Measurements from ENCODE around the gene NTM. TPM values are rescaled to one million over a fixed set of nuclear protein-coding genes. Genes with fewer than 3 reads are reported as not detected.

The NTM gene
- total RNA-seq, 2 experiments from 2014 or later = not detected

GRCh38 chr11:132072044-132072857, 701.8 kb downstream of the NTM start:
- ATAC-seq (ENCODE audit: low read depth) = no peak
- H3K27me3 Mint-ChIP-seq = no peaks in the 10 kb centered on the region
- DNase-seq = no peak
- H3K9me3 Mint-ChIP-seq = peaks cover 4% of the 10 kb centered on the region
- H3K4me3 Mint-ChIP-seq = no peak overlapping the region
- no peaks in the 10 kb centered on the region for H3K4me1 Mint-ChIP-seq
- POLR2A ChIA-PET = no interaction called here
- H3K27ac Mint-ChIP-seq = no peak overlapping the region
- no peaks in the 10 kb centered on the region for H3K36me3 Mint-ChIP-seq

- peaks cover 4% of the 10 kb centered on the region for H3K9me3 Mint-ChIP-seq
- no peak overlapping the region for H3K27ac Mint-ChIP-seq
- no peak overlapping the region for H3K4me3 Mint-ChIP-seq
- ATAC-seq (ENCODE audit: low read depth) = no peak
- no peak for DNase-seq
- H3K27me3 Mint-ChIP-seq = no peaks in the 10 kb centered on the region
- H3K36me3 Mint-ChIP-seq = no peaks in the 10 kb centered on the region
- H3K4me1 Mint-ChIP-seq = no peaks in the 10 kb centered on the region
- POLR2A ChIA-PET = no interaction called here
These were observed 702.4 kb downstream of the NTM start for GRCh38 chr11:132072858-132073211.

DNA sequence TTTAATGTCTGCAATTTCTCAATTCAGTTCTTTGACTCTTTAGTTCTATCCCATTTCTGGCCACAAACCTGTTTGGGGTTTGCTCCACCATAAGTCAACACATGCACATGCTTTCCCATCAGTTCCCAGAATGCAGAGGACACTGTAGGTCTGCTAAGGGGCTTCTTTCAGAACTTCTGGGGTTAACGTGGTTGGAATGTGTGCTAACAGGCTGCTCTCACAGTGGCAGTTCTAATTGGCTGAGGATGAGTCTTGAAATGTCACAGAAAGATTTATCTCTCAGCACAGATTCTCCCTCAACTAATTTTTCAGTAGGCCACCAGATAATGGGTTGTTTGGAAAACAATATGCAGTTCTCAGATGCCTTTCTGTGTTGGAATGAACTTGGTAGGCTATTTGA, 703.4 kb downstream of the NTM start:
- no peak for DNase-seq
- Mint-ChIP-seq H3K27me3 (no peaks in the 10 kb centered on the region), H3K4me1 (no peaks in the 10 kb centered on the region), H3K4me3 (no peak overlapping the region), H3K27ac (no peak overlapping the region), H3K36me3 (no peaks in the 10 kb centered on the region), H3K9me3 (peaks cover 4% of the 10 kb centered on the region)
- no peak for ATAC-seq (ENCODE audit: low read depth)
- POLR2A ChIA-PET = no interaction called here

DNA sequence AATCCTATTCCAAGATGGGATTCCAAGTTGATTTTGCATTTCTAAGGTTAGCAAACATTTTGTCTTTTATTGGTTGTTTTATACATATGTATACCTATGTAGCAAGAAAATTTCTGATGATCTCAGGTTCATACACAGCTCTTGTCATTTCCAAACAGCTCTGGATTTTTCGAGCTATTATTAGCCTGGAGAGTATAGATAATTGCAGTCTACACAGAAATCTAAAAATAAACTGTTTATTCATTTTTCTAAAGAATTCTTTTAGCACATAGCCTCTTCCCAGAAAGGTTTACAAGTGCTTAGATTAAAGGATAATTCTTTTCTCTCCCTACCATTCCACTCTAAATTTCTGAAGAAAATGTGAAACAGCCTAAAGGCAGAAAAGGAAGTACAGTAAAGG, 705.0 kb downstream of the NTM start:
- no peaks in the 10 kb centered on the region for H3K36me3 Mint-ChIP-seq
- no peak overlapping the region for H3K4me3 Mint-ChIP-seq
- no peaks in the 10 kb centered on the region for H3K4me1 Mint-ChIP-seq
- ATAC-seq (ENCODE audit: low read depth) (no peak), DNase-seq (no peak)
- H3K27ac Mint-ChIP-seq = no peak overlapping the region
- H3K9me3 Mint-ChIP-seq = peaks cover 5% of the 10 kb centered on the region
- POLR2A ChIA-PET = no interaction called here
- H3K27me3 Mint-ChIP-seq = no peaks in the 10 kb centered on the region

DNA sequence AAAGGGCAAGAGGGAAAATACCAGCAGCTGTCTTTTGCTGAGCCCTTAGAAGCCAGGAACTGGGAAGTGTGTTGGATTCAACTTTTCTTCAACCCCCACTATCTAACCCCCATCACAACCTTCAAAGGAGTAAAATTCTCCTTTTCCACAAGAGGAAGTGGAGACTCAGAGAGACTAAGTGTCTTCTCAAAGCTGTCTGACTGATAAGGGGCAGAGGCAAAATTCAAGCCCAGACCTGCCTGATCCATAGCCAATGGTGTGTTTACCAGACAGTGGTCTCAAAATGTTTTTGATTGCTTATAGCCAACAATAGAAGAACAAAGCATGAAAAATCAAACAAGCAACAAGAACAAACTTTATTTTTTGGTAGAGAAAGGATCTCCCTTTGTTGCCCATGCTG, 707.0 kb downstream of the NTM start:
- H3K36me3 Mint-ChIP-seq = no peaks in the 10 kb centered on the region

GRCh38 chr11:132078264-132079076, 708.1 kb downstream of the NTM start:
- H3K4me3 Mint-ChIP-seq = no peak overlapping the region
- H3K9me3 Mint-ChIP-seq = peaks cover 3% of the 10 kb centered on the region
- no peak for ATAC-seq (ENCODE audit: low read depth)
- no peak for DNase-seq
- no peak overlapping the region for H3K27ac Mint-ChIP-seq
- POLR2A ChIA-PET = no interaction called here
- H3K4me1 Mint-ChIP-seq = no peaks in the 10 kb centered on the region
- H3K36me3 Mint-ChIP-seq = no peaks in the 10 kb centered on the region
- no peaks in the 10 kb centered on the region for H3K27me3 Mint-ChIP-seq

More for the DNA sequence above, 707.0 kb downstream of the NTM start:
- Mint-ChIP-seq H3K4me3 (no peak overlapping the region), H3K27ac (no peak overlapping the region), H3K4me1 (no peaks in the 10 kb centered on the region), H3K9me3 (peaks cover 3% of the 10 kb centered on the region), H3K27me3 (no peaks in the 10 kb centered on the region)
- ATAC-seq (ENCODE audit: low read depth) = no peak
- no peak for DNase-seq
- POLR2A ChIA-PET = no interaction called here

GRCh38 chr11:132080127-132080526, 709.7 kb downstream of the NTM start:
- no peak for ATAC-seq (ENCODE audit: low read depth)
- H3K27me3 Mint-ChIP-seq = no peaks in the 10 kb centered on the region
- H3K4me1 Mint-ChIP-seq = no peaks in the 10 kb centered on the region
- H3K4me3 Mint-ChIP-seq = no peak overlapping the region
- no peak overlapping the region for H3K27ac Mint-ChIP-seq
- no peak for DNase-seq
- POLR2A ChIA-PET = no interaction called here
- H3K36me3 Mint-ChIP-seq = no peaks in the 10 kb centered on the region
- H3K9me3 Mint-ChIP-seq = peaks cover 1% of the 10 kb centered on the region

GRCh38 chr11:132082566-132082965, 712.2 kb downstream of the NTM start:
- DNase-seq (no peak), ATAC-seq (ENCODE audit: low read depth) (no peak)
- no peak overlapping the region for H3K4me3 Mint-ChIP-seq
- peaks cover 9% of the 10 kb centered on the region for H3K9me3 Mint-ChIP-seq
- no peaks in the 10 kb centered on the region for H3K4me1 Mint-ChIP-seq
- no peaks in the 10 kb centered on the region for H3K36me3 Mint-ChIP-seq
- no peaks in the 10 kb centered on the region for H3K27me3 Mint-ChIP-seq
- POLR2A ChIA-PET = no interaction called here
- H3K27ac Mint-ChIP-seq = no peak overlapping the region

DNA sequence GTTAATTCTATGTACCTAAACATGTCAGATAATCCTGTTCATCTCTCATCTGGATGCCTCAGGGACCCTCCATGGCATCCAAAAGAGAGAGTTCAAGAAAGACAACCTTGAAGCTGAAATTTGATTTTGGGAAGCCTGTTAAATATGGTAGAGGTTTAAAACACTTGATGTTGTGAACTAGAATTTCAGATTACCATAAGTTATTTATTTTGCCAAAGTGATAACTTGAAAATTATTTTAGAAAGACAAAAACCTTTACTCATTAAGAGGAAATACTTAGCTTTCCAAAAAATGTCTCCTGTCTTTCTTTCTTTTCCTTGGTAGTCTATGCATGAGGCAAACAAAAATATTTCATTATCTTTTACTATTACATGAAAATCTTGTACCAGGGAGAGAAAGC, 714.0 kb downstream of the NTM start:
- no peaks in the 10 kb centered on the region for H3K36me3 Mint-ChIP-seq
- no peak overlapping the region for H3K27ac Mint-ChIP-seq
- peaks cover 9% of the 10 kb centered on the region for H3K9me3 Mint-ChIP-seq
- H3K4me1 Mint-ChIP-seq = no peaks in the 10 kb centered on the region
- H3K4me3 Mint-ChIP-seq = no peak overlapping the region
- DNase-seq (no peak), ATAC-seq (ENCODE audit: low read depth) (no peak)
- POLR2A ChIA-PET = no interaction called here
- H3K27me3 Mint-ChIP-seq = no peaks in the 10 kb centered on the region

DNA sequence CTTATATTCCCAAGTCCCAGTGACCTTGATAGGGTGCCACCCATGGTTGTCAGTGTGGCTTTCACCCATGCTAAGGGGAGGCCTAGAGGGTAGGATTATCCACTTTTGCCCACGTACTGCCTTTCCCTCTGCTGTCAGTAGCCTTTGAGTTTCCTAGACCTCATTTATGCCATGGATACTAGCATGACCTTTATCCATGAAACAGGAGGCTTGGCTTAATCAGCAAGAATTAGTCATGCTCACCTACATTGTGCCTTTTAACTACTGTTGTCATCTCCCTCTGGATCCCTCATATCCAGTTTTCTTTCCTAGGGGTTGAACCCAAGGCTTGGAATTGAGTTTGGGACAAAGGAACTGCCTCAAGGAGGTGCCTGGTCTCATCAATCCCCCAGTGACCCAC, 716.7 kb downstream of the NTM start:
- Mint-ChIP-seq H3K27ac (no peak overlapping the region), H3K27me3 (no peaks in the 10 kb centered on the region), H3K9me3 (peaks cover 11% of the 10 kb centered on the region), H3K4me3 (no peak overlapping the region), H3K4me1 (no peaks in the 10 kb centered on the region), H3K36me3 (no peaks in the 10 kb centered on the region)
- ATAC-seq (ENCODE audit: low read depth) = no peak
- no peak for DNase-seq
- POLR2A ChIA-PET = no interaction called here

- peaks cover 11% of the 10 kb centered on the region for H3K9me3 Mint-ChIP-seq
- H3K27me3 Mint-ChIP-seq = no peaks in the 10 kb centered on the region
- POLR2A ChIA-PET = no interaction called here
These were observed 718.1 kb downstream of the NTM start for GRCh38 chr11:132088551-132088950.

GRCh38 chr11:132093536-132094259, 723.3 kb downstream of the NTM start:
- peaks cover 4% of the 10 kb centered on the region for H3K9me3 Mint-ChIP-seq
- no peak overlapping the region for H3K27ac Mint-ChIP-seq
- POLR2A ChIA-PET = no interaction called here
- H3K36me3 Mint-ChIP-seq = no peaks in the 10 kb centered on the region
- no peaks in the 10 kb centered on the region for H3K27me3 Mint-ChIP-seq
- no peak overlapping the region for H3K4me3 Mint-ChIP-seq
- H3K4me1 Mint-ChIP-seq = no peaks in the 10 kb centered on the region
- DNase-seq (no peak), ATAC-seq (ENCODE audit: low read depth) (no peak)

More at GRCh38 chr11:132088551-132088950, 718.1 kb downstream of the NTM start:
- no peaks in the 10 kb centered on the region for H3K4me1 Mint-ChIP-seq
- ATAC-seq (ENCODE audit: low read depth) (no peak), DNase-seq (no peak)
- H3K4me3 Mint-ChIP-seq = no peak overlapping the region
- no peak overlapping the region for H3K27ac Mint-ChIP-seq
- no peaks in the 10 kb centered on the region for H3K36me3 Mint-ChIP-seq

DNA sequence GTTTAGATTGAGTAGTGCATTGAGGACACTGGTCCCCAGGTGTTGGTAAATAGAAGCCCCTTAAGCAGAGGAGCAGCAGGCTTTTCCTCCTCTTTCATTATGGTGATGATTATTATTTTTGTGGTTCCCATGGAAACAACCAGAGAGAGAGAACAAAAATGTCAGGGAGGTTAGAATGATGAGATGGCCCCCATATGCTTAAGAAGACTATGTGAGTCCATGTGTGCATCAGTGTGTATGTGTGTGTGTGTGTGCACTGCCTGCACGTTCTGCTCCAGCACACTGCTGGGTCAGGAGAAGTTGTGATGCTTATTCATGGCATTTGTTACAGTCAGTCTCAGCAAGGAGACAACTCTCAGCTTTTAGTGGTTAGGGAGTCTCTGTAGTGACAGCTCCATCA, 724.2 kb downstream of the NTM start:
- no peak for ATAC-seq (ENCODE audit: low read depth)
- POLR2A ChIA-PET = no interaction called here

More for the DNA sequence above, 724.2 kb downstream of the NTM start:
- no peaks in the 10 kb centered on the region for H3K27me3 Mint-ChIP-seq
- H3K9me3 Mint-ChIP-seq = peaks cover 4% of the 10 kb centered on the region
- no peaks in the 10 kb centered on the region for H3K36me3 Mint-ChIP-seq
- no peak for DNase-seq
- no peaks in the 10 kb centered on the region for H3K4me1 Mint-ChIP-seq
- H3K27ac Mint-ChIP-seq = no peak overlapping the region
- H3K4me3 Mint-ChIP-seq = no peak overlapping the region
